Measurements from ENCODE around the gene RASGRP1.

Gene RASGRP1

DNA sequence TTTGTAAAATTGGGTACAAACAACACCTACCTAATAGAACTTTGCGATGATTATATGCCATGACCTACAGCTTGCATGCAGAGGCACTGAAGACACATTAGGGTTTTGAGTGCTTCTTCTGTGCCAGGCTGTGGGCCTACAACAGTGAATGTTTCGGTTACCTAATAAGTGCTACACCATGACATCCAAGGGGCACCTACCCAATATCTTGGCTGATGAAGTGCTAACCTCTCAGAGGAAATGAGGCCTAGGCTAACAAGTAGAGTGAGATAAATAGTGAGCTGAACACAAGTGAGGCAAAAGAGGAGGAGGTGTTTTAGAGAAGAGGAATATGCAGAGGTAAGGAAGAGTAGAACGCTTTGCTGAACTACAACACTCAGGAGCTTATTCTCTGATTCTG is 12.2 kb upstream of the RASGRP1 start:
- no peak for DNase-seq
- intact Hi-C loops (cut with DNase I), result no loop called here

DNA sequence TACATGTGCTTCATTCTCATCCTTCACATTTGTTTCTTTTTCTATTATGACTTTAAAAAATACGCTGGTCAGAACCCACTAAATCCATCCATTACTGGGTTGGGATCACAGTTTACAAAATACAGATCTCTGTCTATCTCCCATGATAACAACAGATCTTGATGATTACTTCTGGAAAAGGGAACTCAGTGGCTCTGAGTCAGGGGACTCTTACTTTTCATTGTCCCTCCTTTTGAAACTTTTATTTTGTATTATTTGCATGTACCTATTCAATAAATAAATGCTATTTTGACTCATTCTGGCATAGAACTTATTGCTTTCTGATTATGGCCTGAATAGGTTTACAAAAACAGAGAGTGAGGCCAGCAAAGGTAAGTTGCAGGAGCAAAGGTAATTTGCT is 11.6 kb upstream of the RASGRP1 start:
- no peak for DNase-seq
- intact Hi-C loops (cut with DNase I), result no loop called here

DNA sequence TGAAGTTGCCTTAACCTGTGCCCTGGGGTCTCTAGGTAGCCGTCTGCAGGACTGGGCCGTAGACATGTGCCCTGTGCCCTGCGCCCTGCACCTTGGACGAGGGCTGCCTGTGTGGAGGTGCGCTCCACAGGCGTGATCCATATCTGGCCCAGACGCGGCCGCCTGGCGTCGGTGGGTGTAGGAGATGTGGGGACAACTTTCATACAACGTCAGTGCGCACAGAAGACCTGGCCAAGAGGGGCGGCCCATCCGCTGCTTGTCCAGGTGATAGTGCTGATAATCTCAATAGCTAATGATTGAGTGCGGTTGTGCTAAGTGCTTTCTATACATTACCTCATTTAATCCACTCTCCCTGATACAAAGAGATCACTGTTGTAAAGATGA is 665 bp upstream of the RASGRP1 start:
- intact Hi-C loops (cut with DNase I), result loop anchor here (2.0 to 10.0 kb wide), 2 partner anchors 60 to 118 kb away; no protein-coding TSS in a partner anchor
- DNase-seq, result peak in 4 of 10 donors; percentile 17 to 87 (median 76)

DNA sequence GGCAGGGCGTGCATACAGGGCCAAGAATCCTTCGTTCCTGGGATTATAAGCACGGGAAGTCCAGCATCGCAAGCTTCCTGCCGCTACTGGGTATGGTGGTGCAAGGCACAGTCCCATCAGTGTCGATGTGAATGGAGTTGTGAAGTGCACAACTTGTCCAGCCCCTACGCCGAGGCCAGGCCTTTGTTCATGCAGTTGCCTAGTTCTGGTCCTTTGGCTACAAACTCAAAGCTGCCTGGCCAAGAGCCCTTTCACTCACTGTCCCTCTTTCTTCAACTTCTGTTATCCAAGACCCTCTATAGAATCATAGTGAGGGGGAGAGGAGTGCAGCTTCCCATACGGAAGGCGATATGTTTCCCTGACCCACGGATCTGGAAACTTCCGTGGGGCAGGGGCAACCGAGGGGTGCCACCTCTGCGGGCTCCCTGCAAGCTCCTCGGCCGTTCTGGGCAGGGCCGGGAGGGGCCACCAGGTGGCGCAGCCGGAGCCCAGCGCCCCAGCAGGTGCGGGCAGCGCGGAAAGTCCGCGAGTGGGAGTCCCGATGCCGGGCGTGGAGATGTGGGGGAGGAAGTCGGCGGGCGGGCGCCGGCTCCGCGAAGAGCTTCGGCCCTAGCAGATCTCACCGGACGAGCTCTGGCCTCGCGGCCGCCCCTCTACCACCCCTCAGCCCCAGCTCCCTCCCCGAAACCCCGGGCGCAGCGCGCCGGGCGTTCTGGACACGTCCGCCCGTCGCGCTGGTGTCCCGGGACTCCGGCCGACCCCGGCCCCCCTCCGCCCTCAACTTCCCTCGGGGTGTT is 693 bp downstream of the RASGRP1 start:
- DNase-seq, result peak; percentile 58 to 96 (median 78)
- intact Hi-C loops (cut with DNase I), result loop anchor here (2.0 to 10.0 kb wide), 2 partner anchors 61 to 119 kb away; no protein-coding TSS in a partner anchor

DNA sequence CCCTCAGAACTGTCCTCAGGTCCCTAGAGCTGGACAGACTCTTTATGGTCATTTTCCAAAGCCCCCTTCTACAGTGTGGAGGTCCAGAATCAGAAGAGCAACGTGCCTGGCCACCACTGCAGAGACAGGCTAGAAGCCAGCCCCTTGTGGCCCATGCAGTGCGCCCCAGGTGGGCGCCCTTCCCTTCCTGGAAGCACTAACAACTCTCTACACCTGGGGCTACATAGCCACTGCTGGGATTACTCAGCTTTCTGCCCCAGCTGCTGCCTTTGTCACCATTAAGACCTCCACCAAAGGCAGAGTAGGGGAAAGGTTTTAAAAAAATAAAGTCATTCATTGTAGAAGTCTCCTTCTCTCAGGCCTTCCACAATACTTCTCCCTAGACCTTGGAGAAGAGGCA is 2.3 kb downstream of the RASGRP1 start:
- no peak for DNase-seq
- intact Hi-C loops (cut with DNase I), result loop anchor here (10.0 kb wide), 1 partner anchor 63 kb away; no protein-coding TSS in a partner anchor

DNA sequence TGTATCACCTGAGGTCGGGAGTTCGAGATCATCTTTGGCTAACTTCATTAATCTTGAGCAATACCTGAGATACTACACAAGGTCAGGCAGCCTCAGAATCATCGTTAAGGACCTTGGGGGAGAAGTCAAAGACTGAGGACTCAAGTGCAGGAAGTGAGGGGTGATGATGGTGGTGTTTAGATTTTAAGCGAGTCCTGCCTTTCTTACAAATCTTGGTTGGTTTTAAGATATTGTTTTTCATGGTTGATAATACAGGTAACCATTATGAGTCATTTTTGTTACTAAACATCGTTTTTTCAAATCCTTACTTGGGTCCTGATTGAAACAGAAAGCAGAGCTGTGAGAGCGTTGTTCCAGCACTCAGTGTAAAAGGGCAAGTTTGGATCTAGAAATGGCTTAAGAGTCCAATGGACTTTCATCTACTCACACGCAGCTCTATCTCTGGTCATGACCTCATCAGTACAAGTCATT is 4.1 kb downstream of the RASGRP1 start:
- intact Hi-C loops (cut with DNase I), result loop anchor here (10.0 kb wide), 1 partner anchor 64 kb away; no protein-coding TSS in a partner anchor
- DNase-seq, result no peak

DNA sequence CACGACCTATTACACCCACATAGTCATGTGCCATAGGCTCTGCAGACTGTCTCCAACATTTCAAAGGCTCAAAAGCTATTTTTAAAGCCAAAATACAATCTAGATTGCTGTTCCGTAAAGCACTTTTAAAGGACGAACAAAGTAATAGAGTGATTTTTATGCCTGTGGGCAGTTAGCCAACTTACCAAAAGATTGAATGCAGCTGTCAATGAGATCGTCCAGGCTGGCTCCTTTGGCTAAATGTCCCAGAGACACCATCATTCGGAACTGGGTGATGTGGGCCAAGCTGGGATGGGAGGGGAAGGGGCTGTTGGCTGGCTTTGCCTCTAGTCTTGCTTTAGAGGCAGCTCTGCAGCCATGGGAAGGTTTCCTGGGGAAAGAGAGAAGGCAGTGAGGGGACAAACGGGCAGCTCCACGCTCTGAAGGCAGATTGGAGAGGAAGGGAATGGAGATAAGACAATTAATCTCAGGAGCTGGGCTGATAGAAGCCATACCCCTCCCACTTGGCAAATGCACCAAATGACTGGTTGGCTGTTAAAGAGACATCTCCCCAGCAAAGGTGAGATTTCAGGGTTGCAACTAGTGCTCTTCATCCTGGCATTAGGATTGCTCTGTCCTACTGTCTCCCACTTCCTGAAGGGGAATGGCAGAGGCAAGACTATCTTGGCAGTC is 4.8 kb downstream of the RASGRP1 start:
- DNase-seq, result no peak
- intact Hi-C loops (cut with DNase I), result loop anchor here (10.0 kb wide), 1 partner anchor 65 kb away; no protein-coding TSS in a partner anchor

- no peak for DNase-seq
- intact Hi-C loops (cut with DNase I), result no loop called here
Measured at GRCh38 chr15:38559131-38559530, 5.5 kb downstream of the RASGRP1 start.

DNA sequence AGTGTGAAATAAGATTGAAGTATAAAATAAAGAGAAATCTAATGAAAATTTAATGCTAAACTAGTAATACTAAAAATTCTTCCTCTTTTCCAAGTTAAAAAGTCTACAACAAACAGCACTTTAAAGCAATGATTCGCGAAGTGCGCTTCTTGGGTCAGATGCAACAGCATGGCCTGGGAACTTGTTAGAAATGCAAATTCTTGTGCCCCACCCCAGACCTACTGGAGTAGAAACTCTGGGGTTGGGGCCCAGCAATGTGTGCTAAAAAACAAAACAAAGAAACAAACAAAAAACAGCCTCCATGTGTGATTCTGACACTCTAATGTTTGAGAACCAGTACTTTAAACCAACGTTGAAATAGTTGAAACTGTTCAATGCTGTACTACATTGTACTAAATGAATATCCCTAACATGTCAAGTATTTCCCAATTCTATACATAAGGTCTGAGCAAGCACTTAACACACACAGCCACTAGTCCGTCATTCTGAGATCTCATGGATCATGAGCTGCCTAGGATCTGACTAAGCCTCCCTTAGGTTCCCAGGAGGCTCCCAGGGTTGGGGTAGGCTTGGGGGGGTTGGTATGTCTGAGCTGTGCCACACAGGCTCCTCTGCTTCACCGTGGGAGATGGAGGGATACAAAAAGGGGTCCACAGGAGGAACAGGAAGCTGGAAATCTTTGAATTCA is 6.1 kb downstream of the RASGRP1 start:
- DNase-seq, result no peak
- intact Hi-C loops (cut with DNase I), result no loop called here

GRCh38 chr15:38557921-38558320 is 6.7 kb downstream of the RASGRP1 start:
- intact Hi-C loops (cut with DNase I), result no loop called here
- DNase-seq, result no peak

GRCh38 chr15:38555686-38556334 is 8.8 kb downstream of the RASGRP1 start:
- no peak for DNase-seq
- intact Hi-C loops (cut with DNase I), result no loop called here

DNA sequence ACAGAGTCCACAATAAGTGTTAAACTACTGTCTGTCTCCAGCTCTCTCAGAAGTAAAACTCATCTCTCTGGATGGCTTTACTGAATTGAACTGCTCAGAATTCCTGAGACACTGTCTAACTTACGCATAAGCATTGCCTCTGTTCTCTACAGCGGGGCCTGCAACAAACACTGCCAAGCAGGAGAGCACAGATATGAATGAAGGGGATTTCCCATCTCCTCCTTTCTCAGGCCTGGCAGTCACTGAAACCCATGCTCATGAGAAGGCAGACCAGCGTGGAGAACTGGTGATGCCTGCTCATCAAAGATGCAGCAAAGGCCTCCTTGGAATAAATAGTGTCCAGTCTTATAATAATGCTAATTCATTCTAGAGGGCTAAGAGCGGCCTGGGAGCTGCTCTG is 10.3 kb downstream of the RASGRP1 start:
- intact Hi-C loops (cut with DNase I), result no loop called here
- no peak for DNase-seq

- DNase-seq, result no peak
- intact Hi-C loops (cut with DNase I), result no loop called here
Measured at GRCh38 chr15:38553071-38553470, 11.5 kb downstream of the RASGRP1 start.

DNA sequence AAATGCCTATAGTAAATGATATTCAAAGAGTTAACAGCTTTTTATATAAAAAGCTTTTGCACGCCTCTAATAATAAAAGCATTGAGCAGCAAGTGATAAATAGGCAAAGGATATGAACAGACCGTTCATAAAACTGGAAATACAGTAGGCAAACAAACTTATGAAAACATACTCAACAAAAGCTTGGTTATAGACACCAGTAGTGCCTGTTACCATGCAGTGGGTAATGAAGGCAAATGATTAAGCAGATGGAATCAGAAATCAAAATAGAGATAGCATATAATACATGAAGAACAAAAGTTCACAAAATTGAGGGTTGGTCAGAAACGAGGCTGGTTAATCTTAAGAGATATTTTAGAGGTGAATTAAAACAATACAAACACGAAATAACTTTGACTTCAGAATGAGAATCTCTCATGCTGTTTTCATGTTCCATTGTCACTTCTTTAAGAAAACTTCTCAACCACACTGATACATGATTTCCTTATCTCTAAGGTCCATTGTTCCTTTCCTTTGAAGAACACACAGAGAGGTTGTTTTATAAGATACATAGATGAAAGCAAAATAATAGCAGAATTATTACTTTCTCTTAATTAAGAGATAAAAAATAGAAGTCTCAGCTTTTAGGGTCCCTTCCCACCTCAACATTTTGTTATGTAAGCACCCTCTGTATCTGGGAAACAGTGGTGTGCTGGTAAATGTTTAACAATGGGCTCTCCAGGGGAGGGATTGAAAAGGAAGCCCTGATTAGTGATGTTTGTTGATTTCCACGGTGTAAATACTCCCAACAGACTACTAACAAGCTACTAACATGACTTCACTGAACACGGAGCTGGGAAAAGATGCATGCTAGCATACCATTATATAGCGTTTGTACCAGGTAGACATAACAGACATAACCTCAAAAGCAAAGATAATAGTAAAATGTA is 12.6 kb downstream of the RASGRP1 start:
- intact Hi-C loops (cut with DNase I), result no loop called here

GRCh38 chr15:38549222-38549621 is 15.4 kb downstream of the RASGRP1 start:
- no peak for DNase-seq
- intact Hi-C loops (cut with DNase I), result loop anchor here (10.0 kb wide), 1 partner anchor 74 kb away; no protein-coding TSS in a partner anchor

More for the DNA sequence above, 12.6 kb downstream of the RASGRP1 start:
- no peak for DNase-seq

GRCh38 chr15:38547255-38547997 is 17.2 kb downstream of the RASGRP1 start:
- intact Hi-C loops (cut with DNase I), result loop anchor here (10.0 kb wide), 1 partner anchor 73 kb away; no protein-coding TSS in a partner anchor
- DNase-seq, result no peak

GRCh38 chr15:38545179-38545578 is 19.4 kb downstream of the RASGRP1 start:
- no peak for DNase-seq
- intact Hi-C loops (cut with DNase I), result loop anchor here (10.0 kb wide), 1 partner anchor 70 kb away; no protein-coding TSS in a partner anchor

DNA sequence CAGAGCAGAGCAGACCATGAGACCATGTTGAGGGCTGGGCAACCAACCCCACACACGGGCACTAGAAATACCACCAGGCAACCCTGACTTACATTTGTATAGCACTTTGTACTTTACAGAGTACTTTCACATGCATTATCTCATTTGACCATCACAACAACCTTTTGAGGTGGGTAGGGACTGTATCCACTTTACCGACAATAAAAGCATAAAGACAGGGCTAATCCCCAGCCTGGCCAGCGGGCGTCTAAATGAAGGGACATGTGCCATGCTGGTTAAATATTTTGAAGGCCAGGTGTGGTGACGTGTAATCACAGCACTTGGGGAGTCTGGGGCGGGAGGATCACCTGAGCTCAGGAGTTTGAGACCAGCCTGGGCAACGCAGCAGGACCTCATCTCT is 23.6 kb downstream of the RASGRP1 start:
- intact Hi-C loops (cut with DNase I), result loop anchor here (10.0 kb wide), 1 partner anchor 66 kb away; no protein-coding TSS in a partner anchor
- DNase-seq, result no peak

All from posterior cingulate gyrus (tissue), 11 donors.